Small intestine (tissue), 7 donors: Measurements from ENCODE around the gene PDXP. TPM values are rescaled to one million over a fixed set of nuclear protein-coding genes. Genes with fewer than 3 reads are reported as not detected.
"Not testable (repeated sequence)": the region's sequence is repeated elsewhere in the genome, so short reads cannot be mapped to it uniquely, and the experiment has no call there.

ENCODE experiments used
- DNase-seq, 2 donors: peaks; one replicate each; pipeline versions ENCODE4 v3.0.0 to v3.0.0-alpha.2; 2013
- FAIRE-seq: peaks from 2 replicates; lab custom pipeline; 2012; peaks lifted over from hg19 to GRCh38; lab: Jason Lieb, UNC
- H3K27ac ChIP-seq, 3 donors: one replicate each; pipeline ENCODE4 v1.5.1; 2013; ENCODE audit warnings: low read length in 2 of 3, mild to moderate bottlenecking in 2 of 3, control low read depth in 1 of 3, inconsistent platforms in 1 of 3, low read depth in 1 of 3, moderate library complexity in 1 of 3
- H3K27me3 ChIP-seq, 3 donors: one replicate each; pipeline ENCODE4 v1.6.1; 2013; ENCODE audit warnings: low read length in 3 of 3, inconsistent platforms in 1 of 3; ENCODE audit not compliant: control insufficient read depth in 3 of 3, insufficient read depth in 3 of 3
- H3K36me3 ChIP-seq, 3 donors: one replicate each; pipeline ENCODE4 v1.6.1; 2013; ENCODE audit warnings: low read length in 3 of 3, inconsistent platforms in 1 of 3, low read depth in 1 of 3, mild to moderate bottlenecking in 1 of 3, moderate library complexity in 1 of 3; ENCODE audit not compliant: control insufficient read depth in 3 of 3, insufficient read depth in 2 of 3
- H3K4me1 ChIP-seq, 3 donors: one replicate each; pipeline ENCODE4 v1.6.1; 2013; ENCODE audit warnings: low read length in 2 of 3, inconsistent platforms in 1 of 3, low read depth in 1 of 3, mild to moderate bottlenecking in 1 of 3, moderate library complexity in 1 of 3; ENCODE audit not compliant: control insufficient read depth in 3 of 3, insufficient read depth in 2 of 3
- H3K4me3 ChIP-seq, 3 donors: one replicate each; pipeline ENCODE4 v1.5.1; 2013; ENCODE audit warnings: low read length in 3 of 3, control low read depth in 1 of 3, inconsistent platforms in 1 of 3, low read depth in 1 of 3, mild to moderate bottlenecking in 1 of 3, moderate library complexity in 1 of 3
- H3K9me3 ChIP-seq, 2 donors: one replicate each; pipeline ENCODE4 v1.6.1; 2013; ENCODE audit warnings: low read depth in 1 of 2, low read length in 1 of 2; ENCODE audit not compliant: control insufficient read depth in 2 of 2, insufficient read depth in 1 of 2
- WGBS, 3 donors: extraction: QIAGEN DNeasy Blood & Tissue Kit; methylation state at CpG; one replicate each; pipeline ENCODE4 v1.1.7; 2013; 5-methylcytosine and 5-hydroxymethylcytosine counted together
- polyA plus RNA-seq, 4 donors: library from polyadenylated mRNA; stranded (reverse) in 3 of 4; unstranded in 1 of 4; fragments of 200-250 nt in 3 of 4; fragments of 120-200 nt in 1 of 4; gene quantifications; one replicate each; pipeline versions ENCODE4 v1.2.1 to v1.2.3, GENCODE V29; 2013
- donor health status: healthy with polysubstance abuse.
- donor health status: control.
- donor health status: control.
- donor health status: Bipolar disorder and iron deficiency.
- donor health status: healthy.

PDXP gene
- polyA plus RNA-seq, 4 donors: 24.1 to 98.6 (median 57.3) TPM

- WGBS, 3 donors: 81 to 91% (median 89%) methylated on average over 9 of the region's 9 CpGs
- Histone ChIP-seq H3K36me3 (peaks cover 11 to 99% (median 14%) of the 10 kb centered on the region in 3 donors), H3K27ac (peak overlapping the region in 2 of 3 donors; percentile 65 to 75), H3K27me3 (no peaks in the 10 kb centered on the region), H3K4me3 (no peak overlapping the region), H3K9me3 (no peaks in the 10 kb centered on the region), H3K4me1 (peaks cover 0 to 12% (median 2%) of the 10 kb centered on the region in 3 donors)
- no peak for FAIRE-seq
- DNase-seq: peak in 1 of 2 donors; percentile 73
These were observed 11.2 kb upstream of the PDXP start for GRCh38 chr22:37647317-37647716.

GRCh38 chr22:37647928-37648327 is 10.6 kb upstream of the PDXP start:
- Histone ChIP-seq H3K9me3 (no peaks in the 10 kb centered on the region), H3K27ac (peak overlapping the region in 2 of 3 donors; percentile 77 to 86), H3K4me3 (no peak overlapping the region), H3K4me1 (peaks cover 0 to 7% (median 2%) of the 10 kb centered on the region in 3 donors), H3K36me3 (peaks cover 11 to 97% (median 14%) of the 10 kb centered on the region in 3 donors), H3K27me3 (no peaks in the 10 kb centered on the region)
- FAIRE-seq (no peak), DNase-seq (peak in 1 of 2 donors; percentile 99)
- WGBS, 3 donors: 22 to 70% (median 44%) methylated on average over 9 of the region's 9 CpGs

GRCh38 chr22:37650463-37651136 is 7.9 kb upstream of the PDXP start:
- Histone ChIP-seq H3K36me3 (peaks cover 11 to 94% (median 11%) of the 10 kb centered on the region in 3 donors), H3K4me1 (peaks cover 0 to 16% (median 8%) of the 10 kb centered on the region in 3 donors), H3K27ac (peak overlapping the region in 1 of 3 donors; percentile 22), H3K9me3 (no peaks in the 10 kb centered on the region), H3K4me3 (no peak overlapping the region), H3K27me3 (no peaks in the 10 kb centered on the region)
- FAIRE-seq (no peak), DNase-seq (no peak)
- WGBS, 3 donors: 95 to 99% (median 96%) methylated on average over 17 of the region's 17 CpGs

GRCh38 chr22:37654563-37655251 is 3.8 kb upstream of the PDXP start:
- no peak for FAIRE-seq
- 25 to 65% (median 47%) methylated on average over 12 to 14 of the region's 14 CpGs for WGBS, 3 donors

GRCh38 chr22:37655252-37655563 is 3.3 kb upstream of the PDXP start:
- H3K36me3 ChIP-seq: peaks cover 0 to 63% (median 9%) of the 10 kb centered on the region in 3 donors
- H3K27me3 ChIP-seq: no peaks in the 10 kb centered on the region
- no peak overlapping the region for H3K4me3 ChIP-seq
- no peak for DNase-seq
- FAIRE-seq: no peak
- no peaks in the 10 kb centered on the region for H3K9me3 ChIP-seq
- WGBS, 3 donors: 72 to 79% (median 72%) methylated on average over 10 to 17 of the region's 17 CpGs
- H3K27ac ChIP-seq: peak overlapping the region; percentile 14 to 70 (median 56)
- H3K4me1 ChIP-seq: peaks cover 2 to 33% (median 7%) of the 10 kb centered on the region in 3 donors

More at GRCh38 chr22:37654563-37655251, 3.8 kb upstream of the PDXP start:
- H3K4me1 ChIP-seq: peaks cover 2 to 28% (median 7%) of the 10 kb centered on the region in 3 donors
- H3K9me3 ChIP-seq: no peaks in the 10 kb centered on the region
- peak overlapping the region; percentile 88 to 93 (median 89) for H3K27ac ChIP-seq
- H3K27me3 ChIP-seq: no peaks in the 10 kb centered on the region
- DNase-seq: peak; percentile 80 to 97
- H3K4me3 ChIP-seq: no peak overlapping the region
- peaks cover 3 to 64% (median 11%) of the 10 kb centered on the region in 3 donors for H3K36me3 ChIP-seq

- Histone ChIP-seq H3K4me1 (peaks cover 2 to 44% (median 10%) of the 10 kb centered on the region in 3 donors), H3K36me3 (peaks cover 0 to 61% (median 4%) of the 10 kb centered on the region in 3 donors), H3K27ac (peak overlapping the region in 2 of 3 donors; percentile 17 to 61)
- not testable (repeated sequence) for H3K27me3 ChIP-seq, H3K4me3 ChIP-seq, FAIRE-seq, DNase-seq, H3K9me3 ChIP-seq
- 94 to 96% (median 95%) methylated on average over 4 of the region's 4 CpGs for WGBS, 3 donors
These were observed 1.9 kb upstream of the PDXP start for GRCh38 chr22:37656583-37656982.

- Histone ChIP-seq H3K4me3 (peak overlapping the region in 2 of 3 donors; percentile 39 to 45), H3K36me3 (peaks cover 0 to 62% (median 3%) of the 10 kb centered on the region in 3 donors), H3K27ac (peak overlapping the region; percentile 57 to 95 (median 68)), H3K27me3 (no peaks in the 10 kb centered on the region), H3K9me3 (no peaks in the 10 kb centered on the region), H3K4me1 (peaks cover 7 to 44% (median 10%) of the 10 kb centered on the region in 3 donors)
- DNase-seq (peak in 1 of 2 donors; percentile 35), FAIRE-seq (no peak)
- 5 to 8% (median 7%) methylated on average over 6 of the region's 6 CpGs for WGBS, 3 donors
These were observed 862 bp upstream of the PDXP start for GRCh38 chr22:37657590-37658132.
